GM18907 (cell line): ENCODE measurements around the gene GFOD2.

Experiments used
- ATAC-seq: cut with Tn5 transposase; IDR thresholded peaks from one replicate; pipeline ENCODE4 v1.9.1; 2021; ENCODE audit warnings: mild to moderate bottlenecking, moderate library complexity; ENCODE audit not compliant: unreplicated experiment

Gene GFOD2

DNA sequence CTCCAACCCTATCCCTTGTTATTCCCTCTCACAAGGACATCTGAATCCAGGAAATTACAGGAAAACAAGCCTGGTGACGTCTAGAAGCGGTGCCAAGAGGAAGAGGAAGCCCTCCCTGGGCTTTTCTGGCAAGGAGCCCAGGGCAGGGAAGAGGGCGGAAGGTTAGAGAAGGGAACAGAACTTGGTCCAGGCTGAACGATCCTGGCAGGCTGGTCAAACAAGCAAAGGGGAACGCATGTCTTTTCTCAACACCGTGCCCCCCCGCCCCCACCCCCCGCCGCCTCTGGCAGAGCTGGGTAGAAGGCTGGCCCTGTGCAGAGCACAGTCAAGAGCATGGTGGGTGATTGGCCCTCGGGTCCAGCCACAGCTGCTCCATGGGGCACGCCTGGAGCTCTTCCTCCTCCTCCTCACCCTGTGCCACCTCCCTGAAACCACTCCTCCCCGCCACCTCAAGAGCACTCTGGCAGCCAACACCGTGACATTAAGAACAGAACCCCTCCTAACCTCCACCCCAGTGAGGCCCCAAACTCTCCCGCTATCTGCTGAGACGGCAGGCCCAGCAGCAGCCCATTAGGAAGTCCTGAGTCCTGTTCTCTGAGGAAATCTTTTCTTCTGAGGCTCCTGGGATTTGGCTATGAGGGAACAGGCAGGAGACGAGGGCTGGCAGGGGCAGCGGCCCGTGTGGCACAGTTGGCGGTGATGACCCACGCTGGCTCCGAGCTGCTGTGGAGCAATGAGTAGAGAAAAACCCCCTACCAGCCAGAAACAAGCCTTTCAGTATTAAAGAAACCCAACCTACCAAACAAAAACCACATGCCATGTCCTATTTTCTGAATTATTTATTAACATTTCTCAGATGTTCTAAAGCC, 45.2 kb downstream of the GFOD2 start:
- no peak for ATAC-seq

DNA sequence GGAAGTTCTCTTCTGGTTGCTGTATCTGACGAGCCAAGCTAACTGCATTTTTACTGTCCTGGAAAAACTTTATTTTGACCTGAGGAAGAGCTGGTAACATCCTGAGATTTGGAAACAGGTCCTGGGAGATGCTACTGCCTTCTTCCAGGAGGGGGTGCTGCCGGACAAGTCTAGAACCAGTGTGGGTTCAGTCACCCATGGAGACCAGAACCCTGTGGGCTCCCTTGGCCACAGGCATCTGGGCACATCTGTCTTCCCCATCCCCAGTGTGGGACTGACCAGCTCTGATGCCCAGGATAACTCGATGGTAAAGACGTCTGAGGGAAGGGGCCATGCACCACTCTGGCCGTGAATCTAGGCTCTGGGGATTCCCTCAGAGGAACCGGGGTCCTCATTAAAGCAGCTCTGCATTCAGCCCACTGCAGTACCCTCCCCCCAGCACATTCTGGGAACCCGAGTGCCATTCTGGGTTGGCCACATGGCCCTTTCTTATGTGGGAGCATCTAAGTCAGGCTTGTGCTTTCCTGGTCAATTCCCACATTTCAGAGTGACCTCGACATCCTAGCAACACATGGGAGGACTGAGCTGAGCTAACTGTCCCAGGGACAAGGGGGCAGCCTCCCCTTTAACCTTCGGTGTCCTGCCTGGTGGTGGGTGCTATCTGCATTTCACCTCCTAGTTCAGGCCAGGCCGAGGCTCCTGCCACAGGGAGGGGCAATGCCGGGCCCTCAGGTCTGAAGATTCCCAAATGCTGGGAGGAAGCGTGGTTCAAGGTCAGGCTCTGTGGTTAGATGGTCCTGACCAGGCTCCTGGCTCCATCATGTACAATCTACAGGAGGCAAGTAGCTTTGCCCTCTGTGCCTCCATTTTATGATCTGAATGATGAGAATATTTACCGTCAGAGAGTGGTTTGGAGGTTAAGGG, 46.1 kb downstream of the GFOD2 start:
- ATAC-seq = no peak

DNA sequence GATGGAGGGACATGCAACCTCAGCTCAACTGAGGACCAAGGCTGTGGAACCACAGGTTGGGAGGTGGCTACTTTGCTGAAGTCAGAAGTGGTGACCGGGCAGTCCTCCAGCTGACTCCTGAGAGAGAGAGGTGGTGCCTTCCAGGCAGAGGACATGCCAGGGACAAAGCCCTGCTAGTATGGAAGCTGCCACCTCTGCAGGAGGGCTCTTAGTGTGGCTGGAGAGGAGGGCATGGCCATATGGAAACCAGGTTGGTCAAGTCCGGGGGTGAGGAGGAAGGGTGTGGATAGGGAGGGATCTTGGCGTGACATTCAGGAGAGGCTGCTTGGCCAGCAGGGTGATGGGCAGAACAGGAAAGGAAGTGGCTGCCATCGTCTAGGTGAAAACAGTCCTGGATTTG, 46.8 kb downstream of the GFOD2 start:
- ATAC-seq = no peak

DNA sequence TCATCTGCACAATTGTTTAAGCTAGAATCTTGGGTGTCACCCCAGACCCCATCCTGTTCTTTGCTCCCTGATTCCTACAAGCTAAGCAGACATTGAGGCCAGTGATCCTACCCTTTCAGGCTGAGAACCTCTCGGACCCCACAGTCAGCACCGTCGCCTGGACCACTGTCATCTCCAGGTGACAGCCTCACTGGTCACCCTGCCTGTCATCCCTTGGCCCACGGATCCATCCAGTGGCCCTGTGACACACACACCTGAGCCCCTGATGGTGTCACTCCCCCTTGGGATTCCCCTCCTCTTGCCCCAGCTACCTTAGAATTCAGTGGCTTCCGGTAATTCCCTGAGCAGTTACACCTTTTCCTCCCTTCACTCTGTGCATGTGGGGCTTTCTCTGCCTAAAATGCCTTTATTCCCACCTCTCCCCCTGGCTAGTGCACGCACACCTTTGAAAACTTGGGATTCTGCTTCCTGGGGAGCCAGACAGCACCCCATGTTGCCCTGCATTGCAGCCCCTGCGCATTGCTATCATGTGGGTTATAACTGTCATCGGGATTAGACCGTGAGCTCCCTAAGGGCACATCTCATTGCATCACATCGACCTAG, 49.5 kb downstream of the GFOD2 start:
- ATAC-seq = no peak

DNA sequence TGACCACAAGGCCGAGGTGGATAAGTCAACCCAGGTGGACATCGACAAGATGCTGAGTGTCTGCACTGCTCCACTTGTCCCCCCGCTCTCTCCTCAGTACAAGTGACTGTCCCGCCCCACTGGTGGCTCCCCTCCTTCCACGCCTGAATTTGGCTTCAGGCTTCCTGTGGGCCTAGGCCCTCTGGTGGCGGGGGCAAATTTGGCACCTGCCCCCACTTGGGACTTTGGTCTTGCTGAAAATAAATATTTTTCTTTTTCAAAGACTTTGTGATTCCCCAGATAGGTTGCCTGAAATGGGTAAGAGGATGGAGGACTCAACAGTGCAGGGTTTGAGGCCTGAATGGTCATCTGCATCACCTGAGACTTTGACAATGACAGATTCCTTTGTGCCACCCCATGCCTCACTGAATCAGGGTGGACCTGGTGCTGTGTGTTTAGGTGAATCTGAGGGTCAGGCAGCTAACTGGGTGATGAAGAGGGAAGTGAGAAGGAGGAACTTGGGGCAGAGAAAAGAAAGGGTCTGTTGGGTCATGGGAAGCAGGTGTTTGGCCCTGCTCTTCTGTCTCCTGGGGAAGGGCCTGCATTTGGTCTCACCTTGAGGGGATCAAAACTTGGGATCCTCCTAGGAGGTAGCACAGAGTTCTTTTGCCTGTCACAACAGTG, 50.5 kb downstream of the GFOD2 start:
- no peak for ATAC-seq

DNA sequence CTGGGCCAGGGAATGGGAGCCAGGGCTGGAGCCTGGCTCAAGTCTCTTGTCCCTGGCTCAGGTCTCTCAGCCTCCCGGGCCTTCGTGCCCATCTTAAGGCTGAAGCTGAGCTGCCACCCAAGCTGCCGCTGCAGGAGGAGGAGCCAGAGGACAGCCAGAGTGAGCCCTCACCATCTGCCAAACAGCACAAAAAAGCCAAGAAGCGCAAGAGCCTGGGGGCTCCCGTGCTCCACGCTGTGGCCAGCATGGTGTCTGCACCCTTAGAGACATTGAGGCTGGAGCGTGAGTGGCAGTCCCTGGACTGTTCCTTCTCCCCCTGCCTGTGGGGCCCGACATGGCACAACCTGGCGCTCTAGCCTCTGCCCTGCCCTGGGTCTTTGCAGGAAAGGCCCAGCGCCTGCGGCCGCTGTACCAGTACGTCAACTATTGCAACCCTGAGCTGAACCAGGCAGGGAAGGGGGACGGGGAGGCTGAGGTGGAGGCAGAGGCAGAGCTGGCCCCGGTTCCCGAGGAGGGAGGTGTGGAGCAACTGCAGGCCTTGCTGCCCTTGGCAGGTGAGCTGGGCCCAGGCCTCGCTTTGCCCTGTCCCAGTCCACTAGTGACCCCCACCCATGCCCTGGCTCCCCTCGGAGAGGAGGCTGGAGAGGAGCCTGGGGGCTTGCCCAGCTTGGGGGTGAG, 51.2 kb downstream of the GFOD2 start:
- ATAC-seq = peak; percentile 72

DNA sequence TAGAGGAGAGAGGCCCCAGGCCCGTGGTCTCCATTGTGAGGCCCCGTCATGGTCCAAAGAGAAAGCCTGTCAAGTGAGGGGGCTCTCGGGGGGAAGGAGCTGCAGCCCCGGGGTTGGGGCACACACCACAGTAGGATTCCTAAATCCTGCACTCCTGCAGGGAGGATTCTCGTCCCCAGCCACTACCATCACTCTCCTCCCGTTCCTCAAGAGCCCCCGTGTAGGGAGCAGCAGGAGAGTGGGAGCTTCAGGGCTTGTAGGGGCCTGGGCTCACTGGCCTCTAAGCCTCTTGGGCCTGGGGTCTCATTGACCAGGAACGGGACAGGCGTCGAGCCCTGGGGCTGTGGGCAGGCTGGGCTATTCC, 51.7 kb downstream of the GFOD2 start:
- no peak for ATAC-seq

DNA sequence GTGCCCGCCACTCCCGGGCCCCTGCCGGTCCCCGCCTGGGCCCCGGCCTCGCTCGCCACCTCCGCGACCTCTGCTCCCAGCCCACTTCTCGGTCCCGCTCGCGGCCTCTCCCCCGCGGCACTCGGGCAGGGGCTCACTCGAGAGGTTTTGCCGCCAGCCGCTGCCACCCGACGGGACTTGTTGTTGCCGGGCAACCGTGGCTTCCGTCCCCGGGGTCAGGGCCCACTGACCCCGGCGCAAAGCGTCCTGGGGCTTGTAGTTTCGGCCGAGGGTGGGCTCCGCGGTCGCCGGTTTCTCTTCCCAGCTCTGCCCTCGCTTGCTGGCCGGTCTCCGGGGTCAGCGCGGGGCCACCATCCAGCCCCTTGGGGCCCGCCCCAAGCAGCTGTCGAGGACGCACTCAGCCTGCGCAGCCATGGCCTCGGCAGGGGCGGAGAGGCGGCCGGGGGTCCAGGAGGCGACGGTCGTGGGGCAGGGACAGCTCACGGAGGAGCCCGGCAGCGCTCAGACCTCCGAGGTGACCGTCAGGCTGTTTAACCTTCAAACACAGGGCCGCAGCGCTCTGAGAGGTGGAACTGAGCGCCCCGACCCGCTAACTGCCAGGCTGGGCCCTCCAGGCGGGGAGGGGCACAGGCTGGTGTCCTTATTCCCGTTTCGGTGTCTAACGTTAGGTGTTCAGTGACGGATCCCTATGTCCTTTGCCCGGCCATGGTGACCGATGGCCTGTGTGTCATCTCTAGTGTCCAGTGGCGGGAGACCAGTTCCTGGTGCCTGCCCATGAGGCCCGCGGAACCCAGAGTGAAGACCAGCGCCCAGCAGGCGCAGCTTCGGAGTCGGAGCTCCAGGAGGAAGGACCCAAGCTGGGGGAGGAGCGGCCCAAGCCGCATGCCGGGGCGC, 52.3 kb downstream of the GFOD2 start, which contains the start of the genes C16orf86 and ENKD1:
Gene C16orf86, plus strand, starts transcription at position 256 of the 894 bp plus-strand sequence. Its CDS starts 157 bp downstream, at position 413.
Gene ENKD1, minus strand, starts transcription at position 192 of the 894 bp plus-strand sequence. CDS start 308 bp downstream, outside the sequence.
- ATAC-seq = peak; percentile 58

DNA sequence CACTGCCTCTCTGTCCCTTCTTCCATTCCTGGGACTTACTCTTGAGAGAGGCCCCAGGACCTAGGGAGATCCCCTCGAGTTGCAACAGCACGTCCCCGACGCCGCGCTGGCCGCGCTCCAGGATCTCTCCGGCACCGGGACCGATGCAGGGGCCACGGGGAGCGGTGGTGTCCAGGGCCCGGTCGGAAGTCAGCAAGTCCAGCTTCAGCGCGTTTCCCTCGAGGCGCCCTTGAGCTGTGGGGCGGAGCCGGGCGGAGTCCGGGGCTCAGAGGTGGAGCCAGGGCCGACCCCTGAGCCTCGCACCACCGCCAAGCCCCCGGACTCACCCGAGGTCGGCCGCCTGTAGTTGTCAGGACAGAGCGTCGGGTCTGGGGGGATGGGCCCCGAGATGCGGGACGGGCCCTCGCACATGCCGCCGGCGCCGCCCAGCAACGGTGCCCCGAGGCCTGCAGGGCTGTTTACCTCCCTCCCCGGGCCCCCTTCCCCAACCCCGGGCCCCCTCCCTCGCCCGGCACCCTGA, 53.0 kb downstream of the GFOD2 start:
- no peak for ATAC-seq

DNA sequence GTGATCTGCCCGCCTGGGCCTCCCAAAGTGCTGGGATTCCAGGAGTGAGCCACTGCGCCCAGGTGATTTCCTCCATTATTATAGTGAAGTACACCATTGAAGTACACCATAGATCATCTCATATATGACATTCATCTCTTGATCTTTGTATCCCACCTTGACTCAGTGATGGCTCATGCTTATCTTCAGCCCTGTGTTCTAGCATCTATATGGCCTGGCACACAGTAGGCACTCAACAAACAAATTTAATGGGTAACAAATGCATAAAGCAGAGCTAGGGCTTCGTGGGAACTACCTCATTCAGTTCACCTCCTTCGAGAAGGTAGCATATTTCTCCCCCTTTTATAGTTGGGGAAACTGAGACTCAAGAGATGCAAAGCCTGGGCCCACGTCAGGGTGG, 53.5 kb downstream of the GFOD2 start:
- no peak for ATAC-seq

DNA sequence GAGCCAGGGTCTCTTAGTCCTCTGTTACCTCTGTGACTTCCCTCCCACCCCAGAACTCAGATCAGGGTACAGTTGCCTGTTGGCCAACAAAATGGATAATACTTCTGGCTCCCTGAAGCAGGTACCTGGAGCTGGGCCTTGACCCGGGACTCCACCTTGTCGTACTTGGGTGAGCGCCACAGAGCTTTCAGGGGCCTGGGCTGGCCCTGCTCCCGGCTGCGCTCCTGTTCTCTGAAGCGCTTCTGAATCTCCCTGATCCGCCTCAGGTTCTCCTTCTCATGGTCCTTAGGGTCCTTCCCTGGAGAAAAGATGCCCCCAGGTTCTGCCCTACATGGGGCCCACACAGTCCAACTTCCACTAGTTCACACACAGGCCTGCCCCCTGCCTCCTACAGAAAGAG, 54.2 kb downstream of the GFOD2 start:
- ATAC-seq = no peak

DNA sequence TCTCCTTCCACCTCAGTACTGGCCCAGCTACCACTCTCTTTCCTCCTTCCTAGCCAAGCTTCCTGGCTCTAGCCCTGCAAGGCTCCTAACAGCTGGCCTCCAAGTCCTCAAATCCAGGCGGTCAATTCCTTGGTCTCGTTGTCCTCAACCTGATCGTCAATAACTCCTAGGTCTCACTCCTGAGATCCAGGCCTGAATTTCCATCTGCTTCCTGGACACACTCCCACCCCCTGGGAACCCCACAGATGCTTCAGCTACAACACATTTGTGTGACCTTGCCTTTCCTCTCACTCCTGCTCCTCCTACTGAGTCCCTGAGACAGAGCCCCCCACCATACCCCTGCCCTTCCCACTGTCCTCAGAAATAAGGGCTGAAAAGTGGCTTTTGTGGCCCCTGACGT, 54.9 kb downstream of the GFOD2 start:
- ATAC-seq = no peak

DNA sequence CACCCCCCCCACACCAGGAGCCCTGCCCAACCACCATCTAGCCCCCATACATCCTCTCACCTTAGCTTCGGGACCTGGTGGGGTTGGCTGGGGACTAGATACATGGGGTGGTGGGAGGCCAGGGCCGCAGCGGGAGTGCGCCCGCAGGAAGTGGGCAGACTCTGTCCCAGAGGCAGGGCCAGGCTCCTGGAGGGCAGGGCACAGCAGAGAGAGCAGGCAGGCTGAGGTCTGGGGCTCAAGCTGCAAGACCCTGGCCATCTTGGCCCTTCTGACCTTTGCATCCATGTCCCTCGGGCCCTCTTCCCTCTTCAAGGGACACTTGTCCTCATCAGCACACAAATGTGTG, 55.3 kb downstream of the GFOD2 start:
- no peak for ATAC-seq

DNA sequence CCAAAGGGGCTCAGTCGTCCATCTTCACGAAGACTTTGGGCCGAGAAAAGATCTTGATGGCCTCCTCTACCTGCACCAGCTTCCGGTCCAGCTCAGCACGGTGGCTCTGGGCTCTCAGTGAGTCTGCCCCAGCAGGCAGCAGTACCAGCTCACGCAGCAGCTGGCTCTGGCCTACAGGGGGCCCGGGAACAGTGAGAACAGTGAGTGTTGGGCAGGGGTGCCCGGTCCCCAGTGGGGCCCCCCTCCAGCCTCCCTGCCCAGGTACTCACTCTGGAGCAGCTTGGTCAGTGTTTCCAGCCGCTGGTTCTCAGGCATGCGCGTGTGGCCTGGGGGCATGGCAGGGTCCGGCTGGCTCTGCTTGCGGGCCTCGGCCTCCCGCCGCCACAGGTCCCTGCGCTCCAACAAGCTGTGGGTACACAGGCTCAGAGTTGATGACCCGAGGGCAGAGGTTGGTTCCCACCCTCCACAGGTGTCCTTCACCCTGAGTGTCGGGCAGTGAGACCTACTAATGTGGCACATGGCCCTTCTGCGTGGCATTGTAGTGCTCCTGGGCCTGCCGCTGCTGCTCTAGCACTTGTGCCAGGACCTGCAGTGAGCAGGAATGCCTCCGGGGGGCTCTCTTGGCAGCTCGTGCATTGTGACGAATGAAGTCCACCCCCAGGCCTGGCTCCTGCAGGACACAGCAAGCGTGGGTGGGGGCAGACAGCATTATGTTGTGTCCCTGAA, 55.8 kb downstream of the GFOD2 start:
- no peak for ATAC-seq

DNA sequence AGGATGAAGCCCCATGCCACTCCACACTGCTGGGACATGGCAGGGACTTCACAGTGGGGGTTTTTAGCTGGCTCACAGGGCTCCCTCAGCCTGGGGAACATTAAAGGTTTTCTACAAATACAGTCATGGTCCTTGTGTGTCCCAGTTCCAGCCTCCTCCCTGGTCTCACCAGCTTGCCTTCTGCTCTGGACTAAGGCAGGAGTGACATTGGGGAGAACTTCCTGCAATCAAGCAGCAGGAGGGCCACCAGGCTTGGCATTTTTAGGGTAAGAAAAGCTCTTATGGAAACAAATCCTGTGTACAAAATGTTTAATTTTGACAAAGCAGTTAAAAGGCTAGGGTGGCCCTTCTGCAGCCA, 56.5 kb downstream of the GFOD2 start:
- ATAC-seq = no peak

DNA sequence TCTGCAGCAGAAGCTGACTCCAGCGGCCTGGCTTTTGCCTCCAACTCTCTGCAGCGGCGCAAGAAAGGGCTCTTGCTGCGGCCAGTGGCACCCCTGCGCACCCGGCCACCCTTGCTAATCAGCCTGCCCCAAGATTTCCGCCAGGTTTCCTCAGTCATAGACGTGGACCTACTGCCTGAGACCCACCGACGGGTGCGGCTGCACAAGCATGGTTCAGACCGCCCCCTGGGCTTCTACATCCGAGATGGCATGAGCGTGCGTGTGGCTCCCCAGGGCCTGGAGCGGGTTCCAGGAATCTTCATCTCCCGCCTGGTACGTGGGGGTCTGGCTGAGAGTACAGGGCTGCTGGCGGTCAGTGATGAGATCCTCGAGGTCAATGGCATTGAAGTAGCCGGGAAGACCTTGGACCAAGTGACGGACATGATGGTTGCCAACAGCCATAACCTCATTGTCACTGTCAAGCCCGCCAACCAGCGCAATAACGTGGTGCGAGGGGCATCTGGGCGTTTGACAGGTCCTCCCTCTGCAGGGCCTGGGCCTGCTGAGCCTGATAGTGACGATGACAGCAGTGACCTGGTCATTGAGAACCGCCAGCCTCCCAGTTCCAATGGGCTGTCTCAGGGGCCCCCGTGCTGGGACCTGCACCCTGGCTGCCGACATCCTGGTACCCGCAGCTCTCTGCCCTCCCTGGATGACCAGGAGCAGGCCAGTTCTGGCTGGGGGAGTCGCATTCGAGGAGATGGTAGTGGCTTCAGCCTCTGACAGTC, 57.0 kb downstream of the GFOD2 start:
- no peak for ATAC-seq

DNA sequence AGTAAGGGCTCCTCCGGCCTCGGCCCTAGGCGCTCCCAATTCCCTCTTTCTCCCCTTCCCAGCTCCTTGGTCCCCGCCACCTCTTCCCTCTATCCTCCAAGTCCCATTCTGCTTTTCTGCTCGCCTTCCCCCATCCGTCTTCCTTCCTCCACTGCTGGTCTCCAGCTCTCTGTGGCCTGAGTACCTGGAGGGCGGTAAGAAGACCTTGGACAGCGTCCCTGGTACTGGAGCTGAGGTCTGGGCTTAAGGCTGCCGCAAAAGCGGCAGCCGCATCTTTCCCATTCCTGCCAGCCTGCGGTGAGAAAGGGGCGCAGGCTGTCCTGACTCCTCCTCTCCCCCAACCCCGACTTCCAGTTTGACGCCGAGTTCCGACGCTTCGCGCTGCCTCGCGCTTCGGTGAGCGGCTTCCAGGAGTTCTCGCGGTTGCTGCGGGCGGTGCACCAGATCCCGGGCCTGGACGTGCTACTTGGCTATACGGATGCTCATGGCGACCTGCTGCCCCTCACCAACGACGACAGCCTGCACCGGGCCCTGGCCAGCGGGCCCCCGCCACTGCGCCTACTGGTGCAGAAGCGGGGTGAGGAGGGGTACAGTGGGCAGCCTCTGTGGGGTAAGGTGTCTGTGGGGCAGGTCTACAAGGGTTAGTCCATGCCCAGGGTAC, 57.9 kb downstream of the GFOD2 start:
- no peak for ATAC-seq
